ENCODE results near the gene SLC48A1.

SLC48A1 gene

GRCh38 chr12:47801904-47802246 lies 28.8 kb downstream of the SLC48A1 start:
- TF ChIP-seq CSDC2 (CRISPR knock-in tag; IDR thresholded peaks at IDR 0.05): no peak
- TF ChIP-seq CREB5 (CRISPR knock-in tag; IDR thresholded peaks at IDR 0.05; ENCODE audit: low read depth): no peak
- no peak for TF ChIP-seq TSHZ2 (CRISPR knock-in tag; IDR thresholded peaks at IDR 0.05)
- no peak for TF ChIP-seq PATZ1 (CRISPR knock-in tag; IDR thresholded peaks at IDR 0.05; ENCODE audit: borderline replicate concordance)
- no peak for TF ChIP-seq ZNF565 (CRISPR knock-in tag; conservative IDR thresholded peaks at IDR 0.05; ENCODE audit: low read depth)
- ATAC-seq: peak; percentile 4; the same call in 1 of the 3 replicates

GRCh38 chr12:47802312-47802711 lies 29.3 kb downstream of the SLC48A1 start:
- peak; percentile 30; the same call in 1 of the 3 replicates for ATAC-seq
- no peak for TF ChIP-seq POU6F1 (CRISPR knock-in tag; IDR thresholded peaks at IDR 0.05; ENCODE audit: borderline replicate concordance, low read depth)
- no peak for TF ChIP-seq CSDC2 (CRISPR knock-in tag; IDR thresholded peaks at IDR 0.05)
- no peak for TF ChIP-seq ISL1 (CRISPR knock-in tag; IDR thresholded peaks at IDR 0.05)
- no peak for TF ChIP-seq TOX (CRISPR knock-in tag; IDR thresholded peaks at IDR 0.05; ENCODE audit: borderline replicate concordance)
- TF ChIP-seq ZNF565 (CRISPR knock-in tag; conservative IDR thresholded peaks at IDR 0.05; ENCODE audit: low read depth): no peak
- no peak for TF ChIP-seq PATZ1 (CRISPR knock-in tag; IDR thresholded peaks at IDR 0.05; ENCODE audit: borderline replicate concordance)
- no peak for TF ChIP-seq ZC3H10 (CRISPR knock-in tag; IDR thresholded peaks at IDR 0.05)
- no peak for TF ChIP-seq OSR1 (CRISPR knock-in tag; IDR thresholded peaks at IDR 0.05)
- TF ChIP-seq ZNF70 (CRISPR knock-in tag; IDR thresholded peaks at IDR 0.05): no peak

- ATAC-seq: no peak
- no peak for TF ChIP-seq CREB5 (CRISPR knock-in tag; IDR thresholded peaks at IDR 0.05; ENCODE audit: low read depth)
- no peak for TF ChIP-seq PATZ1 (CRISPR knock-in tag; IDR thresholded peaks at IDR 0.05; ENCODE audit: borderline replicate concordance)
- no peak for TF ChIP-seq RARB (CRISPR knock-in tag; IDR thresholded peaks at IDR 0.05)
- TF ChIP-seq ZNF565 (CRISPR knock-in tag; conservative IDR thresholded peaks at IDR 0.05; ENCODE audit: low read depth): no peak
- TF ChIP-seq TSHZ2 (CRISPR knock-in tag; IDR thresholded peaks at IDR 0.05): no peak
- no peak for TF ChIP-seq CSRNP3 (CRISPR knock-in tag; IDR thresholded peaks at IDR 0.05)
- no peak for TF ChIP-seq ARNTL (CRISPR knock-in tag; IDR thresholded peaks at IDR 0.05; ENCODE audit: borderline replicate concordance, low read depth)
- no peak for TF ChIP-seq ZFP30 (CRISPR knock-in tag; IDR thresholded peaks at IDR 0.05)
- TF ChIP-seq SNAI2 (CRISPR knock-in tag; IDR thresholded peaks at IDR 0.05): no peak
- TF ChIP-seq ZNF70 (CRISPR knock-in tag; IDR thresholded peaks at IDR 0.05): no peak
Observed at GRCh38 chr12:47803191-47803875, 30.3 kb downstream of the SLC48A1 start.

All from SK-N-SH treated with all-trans-retinoic acid at 6 μM for 48 hours (cell line).